Spleen (tissue), 11 donors: ENCODE data around the gene SLC2A2. TPM values are rescaled to one million over a fixed set of nuclear protein-coding genes. Genes with fewer than 3 reads are reported as not detected.

Experiments used
- DNase-seq: peaks from one replicate; pipeline ENCODE4 v3.0.0-alpha.2; 2020
- H3K27ac ChIP-seq, 8 donors: fragments of 200-600 bp; sonication (generic) in 7 of 8; 1 replicate in 4 of 8; 2 replicates in 4 of 8; pipeline versions ENCODE4 v1.5.0 to v1.8.0; 2016 to 2021; ENCODE audit warnings: inconsistent platforms in 4 of 8, mild to moderate bottlenecking in 4 of 8, moderate library complexity in 1 of 8
- H3K27me3 ChIP-seq, 7 donors: fragments of 200-600 bp; sonication (generic) in 6 of 7; replicated peaks in 1 of 7; 1 replicate in 4 of 7; 2 replicates in 3 of 7; pipeline versions ENCODE4 v1.5.0 to v1.8.0; 2016 to 2021; ENCODE audit warnings: inconsistent platforms in 3 of 7, mild to moderate bottlenecking in 1 of 7
- H3K36me3 ChIP-seq, 6 donors: fragments of 200-600 bp; sonication (generic) in 5 of 6; 1 replicate in 4 of 6; 2 replicates in 2 of 6; pipeline versions ENCODE4 v1.5.0 to v1.8.0; 2016 to 2021; ENCODE audit warnings: inconsistent platforms in 2 of 6
- H3K4me1 ChIP-seq, 6 donors: fragments of 200-600 bp; sonication (generic) in 5 of 6; 1 replicate in 3 of 6; 2 replicates in 3 of 6; pipeline versions ENCODE4 v1.5.0 to v1.8.0; 2016 to 2021; ENCODE audit warnings: inconsistent platforms in 3 of 6
- H3K4me3 ChIP-seq, 8 donors: fragments of 200-600 bp; sonication (generic) in 7 of 8; 1 replicate in 4 of 8; 2 replicates in 4 of 8; pipeline versions ENCODE4 v1.5.0 to v1.8.0; 2016 to 2021; ENCODE audit warnings: inconsistent platforms in 4 of 8, mild to moderate bottlenecking in 4 of 8, moderate library complexity in 2 of 8
- H3K9me3 ChIP-seq, 8 donors: fragments of 200-600 bp; sonication (generic) in 7 of 8; 1 replicate in 4 of 8; 2 replicates in 4 of 8; pipeline versions ENCODE4 v1.5.0 to v1.8.0; 2016 to 2021; ENCODE audit warnings: inconsistent platforms in 4 of 8
- CTCF ChIP-seq, 11 experiments: fragments of 200-600 bp in 7 of 11; fragments of 450-650 bp in 4 of 11; sonication (generic) in 4 of 11; IDR thresholded peaks in 8 of 11; conservative IDR thresholded peaks in 3 of 11; 1 replicate in 7 of 11; 2 replicates in 4 of 11; pipeline versions ENCODE4 v1.4.0 to v1.8.0; 2016 to 2021; ENCODE audit warnings: antibody characterized with exemption in 11 of 11, inconsistent platforms in 4 of 11, mild to moderate bottlenecking in 1 of 11
- POLR2A ChIP-seq, 3 donors: fragments of 450-650 bp; IDR thresholded peaks; one replicate each; pipeline ENCODE4 v1.5.1; 2017; ENCODE audit warnings: antibody characterized with exemption in 3 of 3, mild to moderate bottlenecking in 1 of 3
- POLR2AphosphoS5 ChIP-seq, 3 donors: sonication (generic); formaldehyde crosslinking; IDR thresholded peaks; one replicate each; pipeline ENCODE4 v1.5.1; 2017; ENCODE audit warnings: antibody characterized with exemption in 3 of 3
- WGBS, 5 donors: extraction: QIAGEN DNeasy Blood & Tissue Kit in 3 of 5; methylation state at CpG; one replicate each; pipeline versions ENCODE4 v1.1.5 to v1.1.7; 2013 to 2018; 5-methylcytosine and 5-hydroxymethylcytosine counted together
- intact Hi-C: fragments of 100-400 bp; cut with DNase I; formaldehyde crosslinking; loops from one replicate; pipeline ENCODE4 v1.15.0; 2023; ENCODE audit warnings: low total_unique reads
- polyA plus RNA-seq, 3 donors: library from polyadenylated mRNA; stranded (reverse); fragments of 200-250 nt; gene quantifications; one replicate each; pipeline ENCODE4 v1.2.1, GENCODE V29; 2013
- total RNA-seq, 7 donors: library from RNA; depleted of rRNA in 3 of 7; stranded (reverse); fragments of >200 nt in 3 of 7; fragmentation: NEBNext Ultra II Directional in 4 of 7; extraction: Animal tissue kit (Norgen Biotek cat#: 25700) in 4 of 7; gene quantifications; one replicate each; pipeline versions ENCODE4 v1.1.0 to v1.2.1, GENCODE V29; 2016 to 2021
- donor health status: healthy with polysubstance abuse.
- donor health status: DM: no; HTN: no; CAD: no; lungs with moderate emphysema.
- donor health status: DM: no; HTN: no; CAD: no.
- donor health status: Bipolar disorder and iron deficiency.
- donor health status: healthy.
- donor health status: DM: no; HTN: no; CAD: no.
- donor health status: DM: yes; HTN: yes; CAD: no.

Gene SLC2A2
- total and polyA plus RNA-seq, 10 donors: not detected

- no peak for DNase-seq
- TF ChIP-seq POLR2AphosphoS5 (IDR thresholded peaks at IDR 0.05) (no peak), CTCF (IDR thresholded peaks at IDR 0.05 in 8 of 11, conservative IDR thresholded peaks at IDR 0.05 in 3 of 11) (no peak), POLR2A (IDR thresholded peaks at IDR 0.05) (no peak)
Observed at GRCh38 chr3:171058873-171059603, 32.5 kb upstream of the SLC2A2 start.

GRCh38 chr3:171058058-171058457 lies 31.5 kb upstream of the SLC2A2 start:
- Histone ChIP-seq H3K4me3 (no peak overlapping the region), H3K27me3 (no peaks in the 10 kb centered on the region), H3K4me1 (no peaks in the 10 kb centered on the region), H3K36me3 (peaks cover 0 to under 1% (median 0%) of the 10 kb centered on the region in 6 donors), H3K27ac (no peak overlapping the region), H3K9me3 (no peaks in the 10 kb centered on the region)
- 90 to 100% (median 96%) methylated on average over 1 of the region's 1 CpG for WGBS, 5 donors
- TF ChIP-seq POLR2AphosphoS5 (IDR thresholded peaks at IDR 0.05) (no peak), CTCF (IDR thresholded peaks at IDR 0.05 in 8 of 11, conservative IDR thresholded peaks at IDR 0.05 in 3 of 11) (no peak), POLR2A (IDR thresholded peaks at IDR 0.05) (no peak)
- intact Hi-C loops: no loop called here
- no peak for DNase-seq

More at GRCh38 chr3:171058873-171059603, 32.5 kb upstream of the SLC2A2 start:
- no peak overlapping the region for H3K27ac ChIP-seq
- H3K36me3 ChIP-seq: peaks cover 0 to 11% (median 1%) of the 10 kb centered on the region in 6 donors
- intact Hi-C loops: no loop called here
- no peaks in the 10 kb centered on the region for H3K4me1 ChIP-seq
- no peaks in the 10 kb centered on the region for H3K9me3 ChIP-seq
- no peak overlapping the region for H3K4me3 ChIP-seq
- no peaks in the 10 kb centered on the region for H3K27me3 ChIP-seq

GRCh38 chr3:171057072-171057471 lies 30.6 kb upstream of the SLC2A2 start:
- Histone ChIP-seq H3K4me3 (no peak overlapping the region), H3K27me3 (no peaks in the 10 kb centered on the region), H3K9me3 (no peaks in the 10 kb centered on the region), H3K36me3 (no peaks in the 10 kb centered on the region), H3K27ac (no peak overlapping the region), H3K4me1 (no peaks in the 10 kb centered on the region)
- WGBS, 5 donors: 56 to 97% (median 83%) methylated on average over 1 of the region's 1 CpG
- no peak for TF ChIP-seq POLR2AphosphoS5 (IDR thresholded peaks at IDR 0.05)
- no peak for TF ChIP-seq CTCF (IDR thresholded peaks at IDR 0.05 in 8 of 11, conservative IDR thresholded peaks at IDR 0.05 in 3 of 11)
- no peak for TF ChIP-seq POLR2A (IDR thresholded peaks at IDR 0.05)
- no peak for DNase-seq
- intact Hi-C loops: no loop called here

- no peaks in the 10 kb centered on the region for H3K36me3 ChIP-seq
- no peaks in the 10 kb centered on the region for H3K27me3 ChIP-seq
- no peaks in the 10 kb centered on the region for H3K4me1 ChIP-seq
- no peak for TF ChIP-seq CTCF (IDR thresholded peaks at IDR 0.05 in 8 of 11, conservative IDR thresholded peaks at IDR 0.05 in 3 of 11)
- TF ChIP-seq POLR2AphosphoS5 (IDR thresholded peaks at IDR 0.05): no peak
- no peaks in the 10 kb centered on the region for H3K9me3 ChIP-seq
- 80 to 92% (median 87%) methylated on average over 5 of the region's 5 CpGs for WGBS, 5 donors
- intact Hi-C loops: no loop called here
- no peak overlapping the region for H3K4me3 ChIP-seq
- no peak overlapping the region for H3K27ac ChIP-seq
- DNase-seq: no peak
Observed at GRCh38 chr3:171056528-171056927, 30.0 kb upstream of the SLC2A2 start.
